Fibroblast of mammary gland (primary cell): Measurements from ENCODE around the gene TMEM158.

Source experiments
- DNase-seq: peaks from one replicate; pipeline ENCODE4 v3.0.0-alpha.2; 2010; ENCODE audit warnings: low read depth
- H3K4me3 ChIP-seq: 2 replicates; pipeline ENCODE4 v1.5.1; 2011; ENCODE audit warnings: low read depth, mild to moderate bottlenecking, low read length, moderate library complexity; ENCODE audit not compliant: control insufficient read depth
- CTCF ChIP-seq: conservative IDR thresholded peaks from 2 replicates; pipeline ENCODE4 v1.5.1; 2011; ENCODE audit warnings: low read depth, low read length, inconsistent platforms; ENCODE audit not compliant: control insufficient read depth, insufficient read depth

Gene TMEM158

GRCh38 chr3:45236964-45237363 lies 10.9 kb upstream of the TMEM158 start:
- peak; percentile 23 for DNase-seq
- no peak for TF ChIP-seq CTCF

DNA sequence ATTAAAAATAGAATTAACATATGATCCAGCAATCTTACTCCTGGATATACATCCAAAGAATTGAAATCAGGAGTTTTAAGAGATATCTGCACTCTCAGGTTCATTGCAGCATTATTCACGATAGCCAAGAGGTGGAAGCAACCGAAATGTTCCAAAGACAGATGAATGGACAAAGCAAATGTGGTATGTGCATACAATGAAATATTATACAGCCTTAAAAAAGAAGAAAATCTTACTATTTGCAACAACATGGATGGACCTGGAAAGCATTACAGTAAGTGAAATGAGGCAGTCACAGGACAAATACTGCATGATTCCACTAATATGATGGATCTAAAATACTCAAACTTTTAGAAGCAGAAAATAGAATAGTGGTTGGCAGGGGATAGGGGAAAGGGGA lies 9.3 kb upstream of the TMEM158 start:
- DNase-seq: no peak
- TF ChIP-seq CTCF: no peak
- H3K4me3 ChIP-seq: no peak overlapping the region

More at GRCh38 chr3:45236964-45237363, 10.9 kb upstream of the TMEM158 start:
- no peak overlapping the region for H3K4me3 ChIP-seq

DNA sequence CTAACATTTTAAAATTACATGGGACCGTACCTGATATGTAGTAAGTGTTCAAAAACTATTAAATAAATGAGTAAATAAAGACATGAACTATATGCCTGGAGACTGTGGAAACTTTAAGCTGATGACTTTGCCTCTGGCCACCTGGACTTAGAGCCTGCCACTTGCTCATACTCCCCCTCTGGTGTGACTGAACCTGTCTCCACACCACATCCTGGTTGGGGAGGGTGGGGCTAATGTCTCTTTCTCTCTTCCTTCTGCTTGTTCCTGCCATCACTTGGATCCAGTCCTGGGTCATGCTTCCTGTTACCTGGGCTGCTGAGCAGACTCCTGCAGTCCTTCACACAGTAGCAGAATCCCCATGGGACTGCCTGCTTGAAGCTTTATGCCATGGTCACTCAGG lies 8.2 kb upstream of the TMEM158 start:
- TF ChIP-seq CTCF: no peak
- H3K4me3 ChIP-seq: no peak overlapping the region
- no peak for DNase-seq

- TF ChIP-seq CTCF: no peak
- no peak for DNase-seq
- H3K4me3 ChIP-seq: no peak overlapping the region
These were observed 6.4 kb upstream of the TMEM158 start for GRCh38 chr3:45232521-45232920.

GRCh38 chr3:45227946-45228345 lies 1.9 kb upstream of the TMEM158 start:
- DNase-seq: no peak
- no peak for TF ChIP-seq CTCF
- no peak overlapping the region for H3K4me3 ChIP-seq

- no peak overlapping the region for H3K4me3 ChIP-seq
- no peak for DNase-seq
- TF ChIP-seq CTCF: no peak
These were observed 1.2 kb upstream of the TMEM158 start for GRCh38 chr3:45227071-45227820.
